ENCODE measurements around the gene FLCN.

The FLCN gene

DNA sequence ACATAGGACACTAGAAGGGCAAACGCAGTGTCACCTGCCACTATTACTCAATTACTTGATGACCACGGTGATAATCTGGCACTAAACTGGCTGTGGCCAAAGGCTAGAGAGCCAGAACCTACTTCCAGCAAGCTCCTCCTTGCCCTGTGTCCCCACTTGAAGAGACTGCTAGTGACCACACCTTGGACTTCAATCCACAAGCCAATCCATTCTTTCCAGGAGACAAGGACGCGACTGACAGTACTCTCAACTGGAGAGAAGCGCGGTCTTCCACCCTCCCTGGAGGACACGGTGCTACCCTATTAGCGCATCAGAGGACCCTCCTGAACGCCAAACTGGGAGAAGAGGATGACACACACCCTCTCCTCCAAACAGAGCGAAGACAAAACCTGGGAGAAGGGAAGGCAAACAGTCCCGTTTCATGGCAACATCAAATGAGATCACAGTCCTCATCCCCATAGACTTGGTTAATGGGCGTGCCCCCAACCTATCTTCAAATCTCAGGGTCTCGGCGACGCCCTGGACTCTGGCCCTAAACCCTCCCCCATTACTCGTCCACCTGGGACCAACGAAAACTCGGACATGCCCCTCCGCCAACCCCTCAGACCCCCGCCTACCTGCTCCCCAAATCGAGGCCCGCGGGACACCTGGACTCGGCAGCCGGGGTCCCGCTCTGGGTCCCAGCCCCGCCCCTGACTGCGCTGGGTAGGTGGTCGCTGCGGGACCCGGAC, 508 bp downstream of the FLCN start:
- peak; percentile 7 for DNase-seq

DNA sequence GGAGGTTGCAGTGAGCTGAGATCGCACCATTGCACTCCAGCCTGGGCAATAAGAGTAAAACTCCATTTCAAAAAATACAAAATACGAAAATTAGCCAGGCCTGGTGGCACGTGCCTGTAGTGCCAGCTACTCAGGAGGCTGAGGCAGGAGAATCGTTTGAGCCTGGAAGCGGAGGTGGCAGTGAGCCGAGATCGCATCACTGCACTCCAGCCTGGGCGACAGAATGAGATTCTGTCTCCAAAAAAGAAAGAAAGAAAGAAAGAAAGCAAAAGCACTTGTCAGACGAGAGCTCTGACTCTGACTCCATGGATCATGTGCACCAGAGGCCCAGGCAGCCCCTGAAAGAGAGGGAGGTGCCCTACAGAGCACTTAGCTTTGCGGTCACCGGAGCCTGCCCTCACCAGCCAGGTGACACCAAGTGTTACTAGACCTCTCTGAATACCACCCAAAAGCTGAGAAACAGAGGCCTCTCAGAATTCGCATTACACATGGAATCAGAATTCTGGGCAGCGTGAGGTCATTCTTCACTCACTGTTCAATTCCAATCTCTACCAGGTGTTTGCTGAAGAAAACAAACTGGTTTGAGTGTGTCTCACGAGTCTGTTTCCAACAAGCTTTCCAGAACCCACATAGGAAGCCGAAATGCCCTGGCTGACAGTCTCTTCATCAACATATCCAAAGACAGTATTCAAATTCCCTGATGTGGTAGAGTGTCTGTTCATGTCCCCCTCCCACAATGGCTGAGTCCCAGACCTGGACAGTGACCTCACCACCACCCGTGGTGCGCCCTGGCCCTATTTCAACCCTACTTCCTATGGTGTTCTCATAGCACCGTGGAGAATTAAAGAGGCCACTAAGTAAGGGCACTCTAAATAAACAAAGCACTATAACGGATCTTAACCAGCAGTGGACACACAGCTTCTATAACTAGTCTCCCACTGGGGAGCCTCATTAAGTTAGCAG, 1.5 kb downstream of the FLCN start:
- peak; percentile 7 to 33 for DNase-seq

DNA sequence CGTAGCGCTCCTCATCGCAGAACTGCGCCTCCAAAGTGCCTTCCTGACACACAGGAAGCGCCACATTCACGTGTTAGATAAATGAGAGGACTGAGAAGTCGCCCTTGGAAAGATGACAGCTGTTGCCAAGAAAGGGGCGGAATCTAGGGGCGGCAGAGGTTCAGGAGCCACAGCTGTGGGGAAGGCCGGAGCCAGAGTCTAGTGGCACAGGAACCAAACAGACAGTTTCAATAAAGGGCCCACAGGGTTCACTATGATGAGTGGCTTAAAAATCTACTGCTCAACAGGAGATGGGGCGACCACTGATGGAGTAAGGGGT, 4.7 kb downstream of the FLCN start:
- DNase-seq, result no peak

DNA sequence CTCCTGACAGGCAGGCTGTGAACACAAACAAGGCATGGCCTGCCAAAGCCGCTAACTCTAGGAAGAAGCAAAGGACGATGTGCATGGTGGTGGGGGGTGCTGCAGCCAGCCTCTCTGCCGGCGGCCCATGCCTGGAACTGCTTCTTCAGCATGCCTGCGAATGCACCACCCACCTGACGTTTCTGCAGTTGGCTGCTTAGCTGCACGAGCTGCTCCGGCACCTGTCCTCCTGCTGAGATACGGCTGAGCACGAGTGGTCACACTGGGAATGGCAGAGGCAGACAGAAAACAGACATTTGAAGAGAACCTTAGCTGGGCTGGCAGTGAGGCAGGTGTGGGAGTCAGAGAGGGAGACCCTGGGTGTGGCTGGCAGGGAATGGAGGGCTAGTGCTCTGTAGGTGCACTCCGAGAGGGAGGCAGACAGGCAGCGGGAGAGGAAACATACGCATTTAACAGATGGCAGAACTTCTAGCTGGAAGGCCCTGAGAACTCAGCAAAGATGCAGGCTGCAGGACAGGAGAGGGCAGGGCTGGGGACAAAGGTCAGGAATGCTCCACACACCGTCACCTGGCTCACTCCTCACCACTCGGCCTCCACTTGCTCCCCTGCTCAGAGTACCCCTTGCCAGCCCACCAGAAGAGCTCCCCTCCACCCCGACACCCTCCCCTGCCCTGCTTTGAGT, 5.2 kb downstream of the FLCN start:
- no peak for DNase-seq

DNA sequence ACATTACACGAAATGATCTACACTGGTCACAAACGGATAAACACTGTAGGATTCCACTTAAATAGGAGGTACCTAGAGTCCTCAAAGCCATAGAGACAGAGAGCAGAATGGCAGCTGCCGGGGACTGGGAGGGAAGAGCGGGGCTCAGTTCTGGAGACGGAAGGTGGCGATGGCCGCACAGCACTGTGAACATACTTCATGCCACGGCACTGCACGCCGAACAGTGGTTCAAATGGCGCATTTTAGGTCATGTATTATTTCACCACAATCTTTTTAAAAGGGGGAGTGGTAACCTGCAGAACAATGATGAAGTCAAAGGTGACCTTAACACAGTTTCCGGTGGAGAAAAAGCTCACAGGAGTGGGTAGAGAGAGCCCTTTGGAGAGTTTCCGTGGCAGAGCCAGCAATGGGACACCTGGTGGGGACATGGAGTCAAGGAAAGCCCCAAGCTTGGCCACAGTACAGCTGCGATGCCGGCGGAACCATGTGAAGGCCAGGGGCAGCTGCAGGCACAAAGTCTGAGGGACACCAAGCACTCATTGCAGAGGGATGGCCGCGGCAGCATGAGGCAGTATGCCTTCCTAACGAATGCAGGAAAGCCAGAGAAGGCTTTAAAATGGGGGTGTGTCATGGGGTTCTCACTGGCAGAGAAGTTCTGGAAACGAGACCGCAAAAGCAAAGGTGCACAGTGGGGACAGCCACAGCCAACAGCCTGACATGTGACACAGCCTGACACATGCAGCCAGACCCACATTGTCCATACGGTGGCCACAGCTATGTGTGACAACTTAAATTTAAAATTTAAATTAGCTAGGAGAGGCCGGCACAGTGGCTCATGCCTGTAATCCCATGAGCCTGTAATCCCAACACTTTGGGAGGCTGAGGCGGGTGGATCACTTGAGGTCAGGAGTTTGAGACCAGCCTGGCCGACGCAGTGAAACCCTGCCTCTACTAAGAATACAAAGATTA, 7.3 kb downstream of the FLCN start:
- no peak for DNase-seq

DNA sequence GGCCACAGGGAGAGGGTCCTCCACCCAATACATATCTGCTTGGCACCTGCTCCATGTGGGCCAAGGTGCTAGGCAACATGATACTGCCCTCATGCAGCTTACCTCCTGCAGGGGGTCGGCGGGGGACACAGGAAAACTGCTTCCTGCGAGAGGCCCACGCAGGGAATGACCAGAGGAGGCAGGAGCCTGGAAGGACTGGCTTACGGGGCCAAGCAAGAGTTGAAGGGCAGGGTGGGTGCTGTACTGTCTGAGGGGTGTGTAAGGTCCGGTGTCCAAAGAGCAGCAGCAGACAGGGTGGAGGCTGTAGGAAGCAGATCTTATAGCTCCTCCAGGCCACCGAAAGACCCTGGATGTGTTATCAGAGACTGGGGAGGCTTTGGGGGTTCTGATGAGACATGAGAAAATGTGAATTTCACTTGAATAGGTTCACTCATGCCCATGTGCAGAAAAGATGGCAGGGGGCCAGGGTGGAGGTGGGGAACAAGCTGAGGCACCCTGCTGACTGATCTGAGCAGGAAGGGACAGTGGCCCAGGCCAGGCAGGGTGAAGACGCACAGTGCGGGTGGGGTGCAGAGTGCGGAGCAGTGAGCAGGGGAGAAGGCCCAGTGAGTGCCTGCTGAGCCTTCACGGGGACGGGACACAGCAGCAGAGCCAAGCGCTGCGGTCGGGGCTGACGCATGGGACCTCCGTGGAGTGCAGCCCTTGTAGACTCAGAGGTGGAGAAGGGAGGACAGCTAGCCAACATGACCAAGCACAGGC, 8.3 kb downstream of the FLCN start:
- DNase-seq, result no peak

DNA sequence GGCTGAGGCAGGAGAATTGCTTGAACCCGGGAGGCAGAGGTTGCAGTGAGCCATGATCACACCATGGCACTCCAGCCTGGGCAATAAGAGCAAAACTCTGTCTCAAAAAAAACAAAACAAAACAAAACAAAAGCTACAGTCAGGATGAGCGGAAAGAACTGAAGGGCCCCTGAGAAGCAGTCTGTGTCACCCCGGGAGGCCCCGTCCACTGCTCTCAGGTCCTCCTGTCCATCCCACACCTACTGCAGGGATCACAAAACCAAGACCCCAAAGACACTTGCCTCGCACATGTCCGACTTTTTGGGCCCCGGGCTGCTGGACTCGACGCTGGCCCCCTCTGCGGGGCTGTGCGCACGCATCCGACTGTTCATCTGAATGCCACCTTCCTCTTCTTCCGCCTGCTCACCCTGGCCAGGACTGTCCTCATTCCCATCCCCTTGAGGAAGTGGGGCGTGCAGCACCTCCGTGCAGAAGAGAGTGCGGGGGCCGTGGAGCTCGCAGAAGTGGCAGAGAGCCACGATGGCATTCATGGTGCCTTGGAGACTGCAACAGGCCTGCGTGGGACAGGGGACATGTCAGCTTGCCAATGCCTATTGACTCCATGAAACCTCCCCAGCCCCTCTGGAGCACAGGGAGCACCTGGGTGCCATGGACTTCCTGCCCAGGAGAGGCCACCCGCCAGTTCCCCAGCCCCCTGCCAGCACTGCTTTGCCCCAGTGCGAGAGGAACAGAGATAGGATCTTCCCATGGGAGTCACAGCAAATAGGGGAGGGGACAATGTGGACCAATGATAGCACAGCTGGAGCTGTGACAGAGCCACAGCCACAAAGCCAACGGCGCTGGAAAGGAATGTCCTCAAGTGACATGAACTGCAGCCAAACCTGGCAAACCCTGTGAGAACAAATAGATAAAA, 9.1 kb downstream of the FLCN start:
- no peak for DNase-seq

DNA sequence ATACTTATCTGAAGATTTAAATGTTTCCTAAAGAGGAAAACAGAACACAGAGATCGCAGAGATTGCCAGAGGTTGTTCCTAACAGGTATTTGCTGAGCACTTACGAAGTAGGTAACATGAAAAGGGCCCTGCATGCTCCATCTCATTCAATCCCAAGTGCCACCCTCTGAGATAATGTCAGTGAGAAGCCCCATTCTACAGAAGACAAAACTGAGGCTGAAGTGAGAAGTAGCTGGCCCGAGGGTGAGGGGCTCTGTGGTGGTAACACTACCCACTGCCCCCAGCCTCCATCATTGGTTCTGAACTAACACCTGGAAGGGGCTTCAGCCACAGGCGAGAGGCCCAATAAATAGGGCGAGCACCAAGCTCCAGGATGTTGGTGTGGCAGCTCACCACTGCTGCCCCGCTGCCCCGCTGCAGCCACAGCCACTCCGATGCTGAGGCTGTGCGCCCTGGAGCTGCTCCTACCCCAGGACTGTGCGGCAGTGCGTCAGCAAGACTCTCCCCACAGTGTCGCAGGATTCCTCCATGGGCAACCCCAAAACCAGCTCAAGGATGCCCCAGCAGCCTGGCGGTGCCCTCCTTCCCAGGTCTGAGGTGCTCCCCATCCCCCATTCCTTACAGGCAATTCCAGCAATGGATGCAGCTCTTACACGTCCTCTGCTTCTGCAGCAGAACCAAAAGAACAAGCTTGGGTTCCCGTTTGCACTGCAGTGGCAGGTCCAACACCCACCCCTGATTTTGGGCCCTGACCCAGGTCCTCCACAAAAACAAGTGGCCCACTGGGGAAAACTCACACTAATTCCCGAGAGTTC, 10.3 kb downstream of the FLCN start:
- DNase-seq, result no peak

DNA sequence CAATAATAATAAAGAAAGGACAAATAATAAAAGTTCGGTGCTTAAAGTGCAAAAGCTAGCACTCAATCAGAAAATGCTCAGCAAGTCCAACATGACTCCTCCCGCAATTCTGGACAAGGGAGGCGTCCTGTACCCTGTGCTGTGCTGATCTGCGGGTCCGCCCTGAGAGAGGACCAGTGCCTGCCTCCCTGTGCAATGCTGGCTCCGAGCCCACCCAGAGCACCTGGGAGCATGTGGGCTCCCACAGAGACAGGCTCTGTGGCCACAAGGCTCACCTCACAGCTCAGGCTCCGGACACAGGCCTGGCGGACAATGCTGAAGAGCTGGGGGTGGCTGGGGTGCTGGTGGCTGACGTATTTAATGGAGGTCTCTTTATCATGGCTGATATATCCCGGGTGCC, 11.1 kb downstream of the FLCN start:
- no peak for DNase-seq

DNA sequence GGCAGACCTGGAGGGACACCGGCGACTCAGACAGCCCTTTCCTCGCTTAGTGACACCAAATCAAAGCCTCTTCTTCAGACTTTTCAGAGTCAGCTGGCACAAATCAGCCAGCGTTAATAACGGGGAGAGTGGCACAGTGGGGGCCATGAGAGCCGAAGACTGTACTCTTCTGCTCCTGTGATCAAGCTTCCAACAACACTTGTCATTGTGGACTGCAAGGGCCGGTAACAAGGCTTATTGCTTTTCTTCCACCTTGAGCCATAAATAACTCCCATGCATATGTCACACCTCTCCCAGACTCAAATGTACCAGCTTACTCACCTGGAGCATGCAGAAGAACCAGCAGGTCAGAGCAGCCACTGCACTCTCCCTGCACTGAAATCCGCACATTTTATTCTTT, 12.8 kb downstream of the FLCN start:
- no peak for DNase-seq

DNA sequence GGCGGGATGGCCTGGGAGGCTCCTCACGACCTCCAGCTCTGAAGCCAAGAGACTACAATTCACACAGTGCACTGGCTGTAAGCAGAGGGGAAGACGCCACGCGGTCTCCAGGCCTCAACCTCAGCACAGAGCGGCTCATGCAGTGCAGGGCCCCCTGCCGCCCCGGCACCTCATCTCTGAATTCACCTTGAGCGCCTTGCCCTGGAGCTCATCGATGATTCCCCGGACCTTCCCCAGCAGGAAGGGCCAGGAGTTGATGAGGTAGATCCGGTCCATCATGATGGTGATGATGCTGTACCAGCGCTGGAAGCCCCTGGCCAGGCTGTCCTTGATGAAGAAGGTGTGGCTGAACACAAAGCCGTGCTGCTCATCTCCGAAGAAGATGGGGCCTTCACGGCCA, 13.2 kb downstream of the FLCN start:
- DNase-seq, result no peak

DNA sequence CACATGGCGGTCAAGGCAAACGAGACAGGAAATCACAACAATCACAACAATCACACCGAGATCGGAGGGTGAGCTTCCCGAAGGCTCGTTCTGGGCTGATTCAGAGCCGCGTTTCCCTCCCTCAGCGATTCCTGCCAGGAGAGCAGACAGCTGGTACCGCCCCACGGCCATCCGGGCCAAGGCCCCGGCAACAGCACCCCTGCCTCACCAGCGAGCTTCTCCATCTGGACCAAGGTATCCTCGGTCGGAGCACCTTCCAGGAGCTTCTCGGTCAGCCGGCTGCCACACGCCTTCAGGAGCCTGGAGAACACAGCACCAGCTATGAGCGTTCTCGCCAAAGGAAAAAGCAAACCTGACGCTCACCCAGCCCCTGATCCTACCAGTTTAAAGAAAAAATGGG, 15.6 kb downstream of the FLCN start:
- DNase-seq, result no peak

DNA sequence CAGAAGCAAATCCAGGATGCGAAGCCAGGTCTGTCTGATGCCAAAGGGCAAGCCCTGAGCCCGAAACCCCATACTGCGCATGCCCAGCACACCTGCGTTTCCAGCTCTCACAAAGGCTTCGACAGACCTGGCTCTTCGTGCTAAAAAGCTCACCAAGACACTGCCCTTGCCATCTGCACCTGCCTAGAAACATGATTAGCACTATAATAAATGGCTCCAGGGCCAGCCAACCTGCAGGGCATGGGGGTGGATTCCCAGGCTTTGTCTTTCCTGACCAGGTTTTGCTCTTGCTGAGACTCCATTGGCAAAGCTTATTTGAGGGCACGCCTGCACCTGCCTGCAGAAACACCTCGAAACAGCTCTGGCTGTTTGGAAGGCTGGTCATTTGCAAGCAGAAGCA, 16.4 kb downstream of the FLCN start:
- no peak for DNase-seq

DNA sequence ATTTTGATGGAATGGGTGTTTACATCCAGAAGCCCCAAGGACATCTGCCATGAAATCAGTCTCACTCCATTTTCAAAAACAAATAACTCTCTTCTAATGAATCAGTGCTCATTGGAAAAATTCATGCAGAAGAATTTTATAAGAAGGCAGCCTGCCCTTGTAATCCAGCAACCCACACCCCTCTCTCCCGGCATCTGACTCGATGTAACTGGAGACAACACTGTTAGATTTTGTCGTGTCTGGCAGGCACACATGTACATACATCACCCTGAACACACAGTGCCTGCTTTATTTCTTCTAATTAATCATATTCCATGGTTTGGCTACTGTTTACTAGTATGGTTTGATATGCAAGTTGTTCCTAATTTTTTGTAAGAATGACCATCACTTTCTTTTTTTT, 19.0 kb downstream of the FLCN start:
- no peak for DNase-seq

DNA sequence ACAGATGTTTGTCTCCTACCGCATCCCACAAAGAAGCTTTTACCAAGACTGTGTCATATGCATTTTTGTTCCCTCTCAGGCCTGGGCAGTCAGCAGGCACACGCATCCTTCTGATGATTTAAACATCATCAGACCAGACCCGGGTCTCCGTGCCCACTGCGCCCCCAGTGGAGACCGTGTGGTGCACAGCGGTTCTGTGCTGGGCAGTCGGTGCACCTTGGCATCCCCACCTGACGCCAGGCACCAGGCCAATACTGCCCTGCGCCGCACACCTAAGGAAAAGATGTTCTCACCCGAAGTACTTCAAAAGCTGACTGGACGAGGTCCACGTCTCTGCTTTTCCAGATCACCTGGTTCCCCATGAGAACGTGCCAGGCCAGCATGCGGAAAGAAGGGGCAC, 20.2 kb downstream of the FLCN start:
- no peak for DNase-seq

DNA sequence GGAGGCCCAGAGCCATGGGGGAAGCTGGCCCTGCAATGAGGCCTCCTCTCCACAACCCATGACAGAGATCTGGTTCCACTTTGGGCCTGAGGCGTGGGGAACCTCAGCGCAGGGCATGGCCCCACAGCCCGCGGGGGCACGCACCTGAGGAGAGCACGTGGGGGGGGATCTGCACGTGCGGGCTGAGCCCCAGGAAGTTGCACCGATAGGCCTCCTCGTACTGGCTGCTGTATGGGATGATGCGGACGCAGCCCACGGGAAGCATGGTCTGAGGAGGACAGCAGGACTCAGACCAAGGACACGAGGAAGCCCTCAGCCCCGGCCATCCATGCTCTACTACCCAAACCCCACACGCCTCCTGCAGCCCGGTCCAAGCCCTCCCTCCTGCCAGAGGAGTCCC, 20.7 kb downstream of the FLCN start:
- DNase-seq, result no peak

DNA sequence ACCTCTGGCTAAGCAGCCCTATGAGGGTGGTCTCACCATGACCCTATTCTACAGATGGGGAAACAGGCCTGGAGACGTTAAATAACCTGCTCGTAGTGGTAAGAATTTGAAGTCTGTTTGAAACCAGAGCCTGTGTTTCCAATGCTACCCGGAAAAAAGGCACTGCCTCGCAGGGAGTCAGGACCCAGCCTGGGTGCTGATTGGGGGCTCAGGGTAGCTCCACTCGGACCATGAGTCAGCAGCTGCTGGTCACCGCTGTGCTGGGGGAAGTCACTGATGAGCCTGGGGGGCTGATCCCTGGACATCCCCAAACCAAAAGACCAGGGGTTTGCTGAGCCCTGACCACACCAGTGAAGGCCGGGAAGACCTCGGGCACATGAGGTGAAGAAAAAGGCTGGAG, 21.4 kb downstream of the FLCN start:
- DNase-seq, result no peak

DNA sequence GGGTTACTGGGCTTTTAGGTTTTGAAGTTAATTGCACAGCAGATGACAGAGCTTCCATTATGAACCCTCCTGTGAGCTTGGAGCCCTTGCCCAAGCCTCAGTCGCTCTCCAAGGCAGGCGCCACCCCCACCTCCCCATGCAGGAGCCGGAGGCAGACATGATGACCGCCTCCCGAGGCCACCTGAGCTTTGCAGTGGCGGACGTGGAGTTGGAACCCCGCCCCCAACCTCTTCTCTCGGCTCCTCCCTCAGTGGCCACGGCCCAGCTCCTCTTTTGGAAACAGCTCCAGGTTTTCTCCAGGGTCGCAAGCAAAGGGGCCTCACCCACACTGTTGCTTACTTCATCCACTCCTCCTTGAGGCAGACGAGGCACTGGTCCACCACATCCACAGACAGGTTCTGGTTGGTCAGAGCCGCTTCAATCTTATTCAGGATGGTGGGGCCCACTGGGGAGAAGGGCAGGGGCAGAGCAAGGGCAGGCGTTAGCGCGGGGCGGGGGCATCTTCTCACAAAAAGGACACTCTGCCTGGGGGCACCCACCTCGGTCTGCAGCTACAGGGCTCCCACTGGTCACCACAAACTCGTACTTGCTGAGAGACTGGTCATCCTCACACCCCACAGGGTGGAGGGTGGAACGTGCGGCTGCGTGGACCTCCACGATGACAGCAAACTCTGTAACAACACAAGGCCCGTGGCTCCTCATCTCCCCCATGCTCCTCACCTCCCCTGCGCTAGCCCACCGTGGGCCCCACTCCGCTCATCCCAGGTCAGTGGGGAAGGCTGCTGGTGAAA, 22.1 kb downstream of the FLCN start:
- DNase-seq, result no peak

DNA sequence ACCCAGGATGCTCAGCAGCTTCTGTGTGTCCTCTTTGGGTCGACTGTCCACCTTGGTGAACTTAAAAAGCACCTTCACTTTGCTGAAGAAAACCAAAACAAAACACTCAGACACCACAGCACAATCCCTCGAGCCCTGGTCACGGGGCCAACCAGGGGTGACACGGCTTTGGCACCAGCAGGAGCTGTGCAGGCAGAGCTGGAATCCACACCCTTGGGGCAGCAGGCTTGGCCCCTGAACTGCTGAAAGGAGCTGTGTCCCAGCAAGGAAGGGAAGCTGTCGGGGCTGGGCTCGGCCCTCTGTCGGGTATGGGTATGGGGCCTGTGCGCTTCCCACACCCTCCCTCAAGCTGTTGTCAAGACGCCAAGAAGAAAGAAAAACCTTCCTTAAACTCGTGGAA, 23.2 kb downstream of the FLCN start:
- DNase-seq, result no peak
